LNCaP clone FGC (cell line): Measurements from ENCODE around the gene IGSF22.

Experiments
- DNase-seq: peaks from one replicate; pipeline ENCODE4 v3.0.0-alpha.2; 2011; ENCODE audit warnings: low read depth
- H3K4me3 ChIP-seq: 2 replicates; pipeline ENCODE4 v1.5.1; 2011; ENCODE audit warnings: mild to moderate bottlenecking, low read depth, low read length, control low read depth
- CTCF ChIP-seq: IDR thresholded peaks from 2 replicates; pipeline ENCODE4 v1.5.1; 2012; ENCODE audit warnings: mild to moderate bottlenecking; ENCODE audit not compliant: control insufficient read depth, insufficient read depth; ENCODE audit errors: extremely low read depth

The IGSF22 gene

GRCh38 chr11:18707811-18708340, 18.1 kb downstream of the IGSF22 start:
- TF ChIP-seq CTCF = no peak
- no peak for DNase-seq
- no peak overlapping the region for H3K4me3 ChIP-seq

GRCh38 chr11:18706330-18707243, 19.4 kb downstream of the IGSF22 start:
- H3K4me3 ChIP-seq = no peak overlapping the region
- DNase-seq = no peak
- TF ChIP-seq CTCF = no peak

- no peak for DNase-seq
- no peak for TF ChIP-seq CTCF
- H3K4me3 ChIP-seq = no peak overlapping the region
Measured at GRCh38 chr11:18705651-18706281, 20.2 kb downstream of the IGSF22 start.

GRCh38 chr11:18704698-18705097, 21.3 kb downstream of the IGSF22 start:
- TF ChIP-seq CTCF = no peak
- no peak overlapping the region for H3K4me3 ChIP-seq
- DNase-seq = no peak

- no peak for TF ChIP-seq CTCF
Measured at GRCh38 chr11:18704045-18704645, 21.8 kb downstream of the IGSF22 start.

GRCh38 chr11:18703001-18703763, 22.8 kb downstream of the IGSF22 start:
- no peak for DNase-seq
- no peak for TF ChIP-seq CTCF
- H3K4me3 ChIP-seq = no peak overlapping the region

More at GRCh38 chr11:18704045-18704645, 21.8 kb downstream of the IGSF22 start:
- no peak overlapping the region for H3K4me3 ChIP-seq
- no peak for DNase-seq
